ENCODE measurements around the gene SFRP5.

- TF ChIP-seq CTCF (IDR thresholded peaks at IDR 0.05) (no peak), POLR2A (IDR thresholded peaks at IDR 0.05) (no peak)
These were observed 18.8 kb downstream of the SFRP5 start for GRCh38 chr10:97752956-97753355.

All from uterus (tissue), 2 donors.